Measurements from ENCODE around the gene SV2B.

Gene SV2B

DNA sequence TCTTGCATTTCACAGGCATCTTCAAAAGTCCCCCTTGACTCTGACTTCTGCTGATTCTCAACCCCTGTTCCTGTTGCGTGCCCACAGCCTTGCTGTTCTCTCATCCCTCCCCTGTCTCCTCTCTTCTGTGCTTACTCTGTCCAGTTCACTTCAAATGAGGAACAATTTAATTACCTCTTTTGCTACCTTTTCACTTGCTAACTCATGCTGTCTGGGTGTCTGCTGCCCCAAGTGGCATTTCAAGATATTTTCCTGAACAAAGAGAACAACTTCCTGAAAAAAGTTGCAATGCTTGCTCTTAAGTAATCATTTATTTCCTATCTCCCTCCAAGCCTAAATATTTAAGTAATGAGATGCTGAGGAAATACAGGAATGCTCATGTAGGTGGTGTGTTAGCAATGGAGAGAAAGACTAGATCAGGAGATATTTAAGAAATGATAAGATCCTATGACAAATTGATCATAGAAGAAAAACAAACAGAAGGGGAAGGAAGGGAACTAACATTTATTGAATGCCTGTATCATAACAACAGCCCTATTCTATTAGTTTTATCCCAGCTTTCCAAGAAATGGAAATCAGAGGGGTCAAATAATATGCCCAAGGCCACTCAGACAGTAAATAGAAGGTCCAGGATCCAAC, 42.2 kb downstream of the SV2B start:
- no peak for DNase-seq

DNA sequence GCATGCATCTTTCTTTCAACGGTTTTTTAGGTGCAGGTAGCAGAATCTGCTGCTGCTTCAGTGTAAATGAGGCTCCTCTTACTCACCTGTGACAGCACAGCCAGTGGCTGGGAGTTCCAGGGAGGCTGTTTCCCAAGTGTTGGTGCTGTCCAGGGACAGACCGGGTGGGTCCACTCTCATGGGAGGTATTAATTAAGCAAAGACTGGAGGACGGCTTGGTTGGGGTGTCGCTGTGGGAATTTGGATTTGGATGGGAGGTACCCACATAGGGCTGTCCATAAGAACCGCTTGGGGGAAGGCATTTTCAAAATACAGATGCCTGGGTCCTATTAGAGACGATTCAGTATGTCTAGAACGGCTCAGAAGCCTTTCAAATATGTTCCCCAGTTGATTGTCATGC, 42.9 kb downstream of the SV2B start:
- DNase-seq: no peak

DNA sequence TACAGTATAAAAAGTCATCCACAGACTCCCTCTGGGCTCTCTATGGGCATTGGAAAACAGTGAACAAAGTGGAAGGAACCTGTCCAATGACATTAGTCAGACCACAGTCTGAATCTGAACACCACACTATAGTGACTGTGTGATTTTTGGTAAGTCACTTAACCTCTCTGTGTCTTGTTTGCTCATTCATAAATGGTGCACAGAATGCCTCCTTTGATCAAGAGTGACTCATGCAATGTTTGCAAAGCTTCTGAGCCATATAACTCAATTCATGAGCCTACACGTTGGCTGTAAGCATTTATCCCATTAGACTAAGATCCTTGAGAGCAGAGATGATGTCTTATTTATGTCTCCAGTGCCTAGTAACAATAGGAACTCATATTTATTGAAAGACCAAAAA, 46.7 kb downstream of the SV2B start:
- DNase-seq: no peak

- no peak for DNase-seq
Observed at GRCh38 chr15:91148243-91148642, 48.2 kb downstream of the SV2B start.

GRCh38 chr15:91150502-91151160, 50.6 kb downstream of the SV2B start:
- no peak for DNase-seq

GRCh38 chr15:91151781-91152563, 51.9 kb downstream of the SV2B start:
- no peak for DNase-seq

- DNase-seq: no peak
Observed at GRCh38 chr15:91152896-91153581, 53.0 kb downstream of the SV2B start.

DNA sequence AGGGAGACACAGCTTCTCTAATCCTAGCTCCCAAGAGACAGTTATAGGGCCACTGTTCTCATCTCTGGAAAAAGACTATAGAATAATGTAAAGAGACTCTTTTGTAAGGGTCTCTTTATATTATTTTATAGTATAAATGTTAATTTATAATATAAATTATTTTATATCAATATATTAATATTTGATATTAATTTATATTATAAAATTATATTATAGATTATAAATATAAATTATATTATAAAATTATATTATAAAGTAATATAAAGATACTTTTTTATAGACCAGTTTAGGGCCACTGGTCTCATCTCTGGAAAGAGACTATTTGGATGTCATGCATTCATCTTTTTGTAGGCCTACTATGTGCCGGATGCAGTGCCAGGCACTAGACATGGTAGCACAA, 53.9 kb downstream of the SV2B start:
- no peak for DNase-seq

DNA sequence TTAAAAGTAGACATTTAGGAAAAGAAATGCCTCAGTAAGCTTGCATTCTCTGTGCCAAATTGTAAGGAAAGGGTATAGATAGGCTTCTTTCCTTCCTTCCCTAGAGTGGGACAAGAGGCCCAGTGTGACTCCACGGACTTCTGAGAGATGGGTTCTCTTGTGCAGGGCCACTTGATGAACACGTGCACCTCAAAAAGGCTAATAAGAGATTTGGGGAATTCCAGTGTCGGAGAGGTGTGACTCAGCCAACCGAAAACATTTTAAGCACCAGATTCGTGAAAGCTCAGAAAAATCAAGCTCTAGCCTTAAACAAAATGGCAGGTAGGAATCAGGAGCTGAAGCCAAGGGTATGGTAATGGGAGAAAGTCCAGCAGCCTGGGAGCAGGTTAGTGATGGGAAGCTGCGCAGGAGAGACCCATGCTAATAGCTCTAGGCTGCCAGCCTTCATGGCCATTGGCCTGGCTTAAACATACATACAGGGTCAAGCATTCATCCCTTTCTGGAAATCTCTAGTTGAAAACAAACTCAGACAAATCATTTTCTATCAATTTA, 56.2 kb downstream of the SV2B start:
- DNase-seq: no peak

GRCh38 chr15:91158415-91159394, 58.6 kb downstream of the SV2B start:
- DNase-seq: no peak

- DNase-seq: no peak
Observed at GRCh38 chr15:91165850-91166249, 65.8 kb downstream of the SV2B start.

DNA sequence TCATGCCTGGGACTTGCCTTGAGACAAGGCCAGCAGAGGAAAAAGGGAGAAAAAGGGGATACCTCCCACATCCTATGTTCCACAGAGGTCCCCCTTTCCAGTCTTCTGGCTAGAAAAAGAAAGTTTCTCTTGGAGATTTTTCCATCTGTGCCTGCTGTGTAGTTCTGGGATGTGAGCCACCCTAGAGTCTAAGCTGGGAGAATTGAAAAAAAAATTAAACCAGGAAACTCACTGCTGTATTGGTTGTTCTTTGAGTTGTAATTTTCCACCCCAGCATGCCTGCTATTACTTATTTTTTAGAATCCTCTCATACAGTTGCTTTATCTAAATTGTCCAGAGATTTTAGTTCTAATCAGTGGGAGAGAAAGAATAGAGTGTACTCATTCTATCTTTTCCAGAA, 68.4 kb downstream of the SV2B start:
- DNase-seq: no peak

- DNase-seq: no peak
Observed at GRCh38 chr15:91171334-91171733, 71.3 kb downstream of the SV2B start.

DNA sequence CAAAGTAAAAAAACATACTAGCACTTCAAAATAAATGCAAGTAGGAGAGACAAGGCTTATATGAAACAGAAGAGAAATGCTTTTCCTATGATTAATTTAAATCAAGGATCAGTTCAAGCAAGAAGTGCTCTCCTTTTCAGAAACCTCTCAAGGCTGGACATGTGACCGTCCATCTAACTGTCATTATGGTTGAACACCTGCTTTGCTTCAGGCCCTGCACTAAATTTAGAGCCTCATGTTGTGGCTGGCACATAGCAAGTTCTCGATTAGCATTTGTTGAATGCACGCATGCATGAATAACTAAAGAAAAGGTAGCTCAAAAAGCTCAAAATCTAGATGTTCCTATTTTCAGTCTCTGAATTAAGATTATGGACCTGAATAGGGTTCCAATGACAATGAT, 82.0 kb downstream of the SV2B start:
- DNase-seq: peak; percentile 49

DNA sequence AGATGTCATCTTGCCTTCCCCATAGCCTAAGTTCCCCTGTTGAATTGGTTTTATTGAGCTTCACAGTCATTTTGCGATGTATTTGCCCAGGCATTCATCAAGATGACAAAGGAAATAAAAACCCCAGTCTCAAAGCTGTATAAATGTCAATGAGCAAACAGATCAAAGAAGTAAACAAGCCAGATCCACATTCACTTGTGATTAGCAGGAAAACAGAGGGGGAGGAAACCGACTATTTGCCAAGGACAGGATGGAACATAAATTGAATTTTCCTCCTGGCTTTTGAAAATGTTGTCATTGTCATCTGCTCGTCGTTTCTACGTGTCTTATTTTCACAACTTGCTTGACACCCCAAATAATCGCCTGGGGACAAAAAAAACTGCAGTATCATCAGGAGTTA, 83.5 kb downstream of the SV2B start:
- DNase-seq: no peak

GRCh38 chr15:91184441-91184840, 84.4 kb downstream of the SV2B start:
- no peak for DNase-seq

DNA sequence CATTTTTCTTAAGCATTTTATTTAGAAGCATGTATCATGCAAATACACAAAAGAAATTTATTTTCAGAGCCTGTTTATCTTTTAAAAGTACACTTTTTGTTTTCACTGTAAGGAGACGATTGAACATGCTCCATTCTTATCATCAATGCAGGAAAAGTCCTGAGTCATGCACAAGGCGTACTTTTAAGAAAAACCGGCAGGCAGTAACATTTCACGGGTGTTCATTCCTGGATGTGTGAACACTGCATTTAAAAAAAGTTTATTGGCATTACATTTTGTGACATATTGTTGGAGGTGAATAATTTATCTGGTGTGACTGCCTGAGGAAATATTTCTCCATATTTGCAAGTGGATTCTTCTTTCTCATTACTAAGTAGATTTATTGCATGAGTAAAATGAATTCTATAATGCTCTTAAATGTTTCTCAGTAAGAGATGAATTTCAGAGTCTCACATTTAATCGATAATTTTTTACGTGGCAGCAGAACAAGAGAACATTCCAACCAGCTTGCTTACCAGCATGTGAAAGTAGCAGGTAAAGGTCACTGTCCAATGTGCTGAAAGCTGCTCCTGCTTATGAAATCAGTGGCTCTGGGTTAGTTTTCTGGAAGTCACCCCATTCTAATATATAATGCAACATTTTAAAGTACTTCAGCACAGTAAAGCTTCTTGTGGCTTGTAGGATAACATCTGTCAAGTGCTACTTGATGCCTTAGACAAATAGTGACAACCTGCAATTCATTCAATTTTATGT, 87.0 kb downstream of the SV2B start:
- DNase-seq: peak; percentile 84

GRCh38 chr15:91192285-91192684, 92.2 kb downstream of the SV2B start:
- DNase-seq: no peak

DNA sequence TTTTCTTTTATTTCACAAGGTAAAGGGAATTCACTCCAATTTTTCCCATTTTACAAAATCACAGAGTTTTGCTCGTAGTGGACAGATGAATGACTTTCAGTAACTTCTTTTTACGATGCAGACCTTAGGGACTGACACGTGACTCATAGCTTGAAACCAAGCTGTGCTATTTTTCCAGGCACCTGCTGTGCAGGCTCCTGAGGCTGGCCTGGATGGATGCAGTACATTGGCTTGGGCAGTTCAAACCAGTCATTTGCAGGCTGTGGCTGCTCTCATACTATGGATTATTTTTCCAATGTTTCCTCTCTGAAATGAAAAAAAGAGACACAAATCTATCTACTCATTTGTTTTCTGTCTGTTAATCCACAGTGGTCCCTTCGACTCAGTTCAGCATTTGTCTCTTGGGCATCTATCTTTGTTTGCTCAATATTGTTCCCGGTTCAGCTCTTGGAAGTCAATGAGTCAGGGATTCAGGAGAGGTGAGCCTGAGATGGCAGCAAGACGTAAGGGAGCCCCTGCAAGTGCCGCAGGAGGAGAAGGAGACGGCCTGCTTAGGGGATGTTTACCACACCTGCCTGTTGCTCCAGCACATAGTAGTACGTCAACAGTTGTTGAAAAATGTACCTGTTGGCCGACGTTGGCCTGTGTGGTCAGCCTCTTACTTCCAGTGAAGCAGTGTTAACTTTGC, 92.8 kb downstream of the SV2B start:
- DNase-seq: no peak

- DNase-seq: no peak
Observed at GRCh38 chr15:91193378-91193720, 93.3 kb downstream of the SV2B start.

- DNase-seq: no peak
Observed at GRCh38 chr15:91196127-91196526, 96.1 kb downstream of the SV2B start.
